SU-DHL-6 (cell line): Measurements from ENCODE around the gene EDIL3.

Experiments used
- EZH2phosphoT487 ChIP-seq: fragments of 200-600 bp; sonication (generic), shearing (Covaris generic); conservative IDR thresholded peaks from 2 replicates; pipeline ENCODE4 v1.6.1; 2018; ENCODE audit warnings: mild to moderate bottlenecking, antibody characterized with exemption, low read length, moderate library complexity, mixed read lengths
- TF ChIP-seq, protein P1 (sequence below): fragments of 200-600 bp; sonication (generic); IDR thresholded peaks from one replicate; pipeline ENCODE4 v1.5.1; 2017; ENCODE audit warnings: antibody characterized with exemption, mild to moderate bottlenecking, low read length, moderate library complexity; ENCODE audit not compliant: insufficient read depth, poor library complexity, severe bottlenecking

DNA sequence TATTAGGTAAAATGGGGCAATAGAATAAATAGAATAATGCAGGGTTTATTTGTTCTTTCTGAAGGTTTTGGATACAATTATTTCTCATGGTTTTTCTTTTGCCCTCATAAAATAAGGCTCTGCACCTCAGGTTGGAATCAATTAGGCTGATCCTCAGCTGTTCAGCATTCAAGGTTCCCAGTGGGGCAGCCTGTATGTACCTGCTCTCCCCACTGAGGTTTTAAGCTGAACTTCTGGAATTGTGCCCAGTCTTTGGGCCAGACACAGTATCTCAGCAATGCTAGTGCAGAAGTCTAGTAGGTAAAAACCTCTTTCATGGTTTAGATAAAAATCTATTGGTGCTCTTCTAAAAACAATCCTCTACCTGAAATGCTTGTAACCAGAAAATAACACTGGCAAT, 98.0 kb downstream of the EDIL3 start:
- TF ChIP-seq, protein P1, sequence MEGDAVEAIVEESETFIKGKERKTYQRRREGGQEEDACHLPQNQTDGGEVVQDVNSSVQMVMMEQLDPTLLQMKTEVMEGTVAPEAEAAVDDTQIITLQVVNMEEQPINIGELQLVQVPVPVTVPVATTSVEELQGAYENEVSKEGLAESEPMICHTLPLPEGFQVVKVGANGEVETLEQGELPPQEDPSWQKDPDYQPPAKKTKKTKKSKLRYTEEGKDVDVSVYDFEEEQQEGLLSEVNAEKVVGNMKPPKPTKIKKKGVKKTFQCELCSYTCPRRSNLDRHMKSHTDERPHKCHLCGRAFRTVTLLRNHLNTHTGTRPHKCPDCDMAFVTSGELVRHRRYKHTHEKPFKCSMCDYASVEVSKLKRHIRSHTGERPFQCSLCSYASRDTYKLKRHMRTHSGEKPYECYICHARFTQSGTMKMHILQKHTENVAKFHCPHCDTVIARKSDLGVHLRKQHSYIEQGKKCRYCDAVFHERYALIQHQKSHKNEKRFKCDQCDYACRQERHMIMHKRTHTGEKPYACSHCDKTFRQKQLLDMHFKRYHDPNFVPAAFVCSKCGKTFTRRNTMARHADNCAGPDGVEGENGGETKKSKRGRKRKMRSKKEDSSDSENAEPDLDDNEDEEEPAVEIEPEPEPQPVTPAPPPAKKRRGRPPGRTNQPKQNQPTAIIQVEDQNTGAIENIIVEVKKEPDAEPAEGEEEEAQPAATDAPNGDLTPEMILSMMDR: no peak
- no peak for TF ChIP-seq EZH2phosphoT487
